Measurements from ENCODE around the gene ZFPM1. TPM values are rescaled to one million over a fixed set of nuclear protein-coding genes. Genes with fewer than 3 reads are reported as not detected.

The ZFPM1 gene
- total and polyA plus RNA-seq, 4 donors = 0.19 to 12.8 (median 5.3) TPM

DNA sequence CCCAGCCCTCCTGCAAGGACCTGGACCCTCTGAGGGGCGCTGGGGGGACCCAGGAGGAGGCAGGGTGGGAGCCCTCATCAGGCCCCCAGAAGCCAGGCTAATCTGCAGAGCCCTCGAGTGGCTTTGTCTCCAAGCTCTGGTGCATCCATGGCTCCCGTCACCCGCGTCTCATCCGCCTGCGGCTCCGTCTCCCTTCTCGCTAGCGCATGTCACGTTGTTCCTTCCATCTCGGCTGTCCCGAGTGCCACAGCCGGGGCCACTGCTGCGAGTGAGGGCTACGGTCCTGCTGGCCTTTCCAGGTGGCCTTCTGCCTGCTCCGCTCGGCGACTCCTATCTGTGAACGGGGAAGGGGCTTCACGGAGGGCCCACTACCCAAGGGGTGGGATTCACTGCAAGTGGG, 53.6 kb downstream of the ZFPM1 start:
- TF ChIP-seq NR2F2 (IDR thresholded peaks at IDR 0.05) (no peak), FOXA2 (IDR thresholded peaks at IDR 0.05) (no peak), HNF4G (IDR thresholded peaks at IDR 0.05) (no peak), JUND (IDR thresholded peaks at IDR 0.05) (no peak), RAD21 (IDR thresholded peaks at IDR 0.05) (no peak), YY1 (IDR thresholded peaks at IDR 0.05) (no peak), FOXA1 (IDR thresholded peaks at IDR 0.05) (no peak), HNF4A (conservative IDR thresholded peaks at IDR 0.05) (no peak), SP1 (IDR thresholded peaks at IDR 0.05) (no peak), GABPA (IDR thresholded peaks at IDR 0.05 in 1 of 2, conservative IDR thresholded peaks at IDR 0.05 in 1 of 2) (no peak)
- TF ChIP-seq, protein P1, sequence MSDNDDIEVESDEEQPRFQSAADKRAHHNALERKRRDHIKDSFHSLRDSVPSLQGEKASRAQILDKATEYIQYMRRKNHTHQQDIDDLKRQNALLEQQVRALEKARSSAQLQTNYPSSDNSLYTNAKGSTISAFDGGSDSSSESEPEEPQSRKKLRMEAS (IDR thresholded peaks at IDR 0.05) = no peak
- TF ChIP-seq, protein P2, sequence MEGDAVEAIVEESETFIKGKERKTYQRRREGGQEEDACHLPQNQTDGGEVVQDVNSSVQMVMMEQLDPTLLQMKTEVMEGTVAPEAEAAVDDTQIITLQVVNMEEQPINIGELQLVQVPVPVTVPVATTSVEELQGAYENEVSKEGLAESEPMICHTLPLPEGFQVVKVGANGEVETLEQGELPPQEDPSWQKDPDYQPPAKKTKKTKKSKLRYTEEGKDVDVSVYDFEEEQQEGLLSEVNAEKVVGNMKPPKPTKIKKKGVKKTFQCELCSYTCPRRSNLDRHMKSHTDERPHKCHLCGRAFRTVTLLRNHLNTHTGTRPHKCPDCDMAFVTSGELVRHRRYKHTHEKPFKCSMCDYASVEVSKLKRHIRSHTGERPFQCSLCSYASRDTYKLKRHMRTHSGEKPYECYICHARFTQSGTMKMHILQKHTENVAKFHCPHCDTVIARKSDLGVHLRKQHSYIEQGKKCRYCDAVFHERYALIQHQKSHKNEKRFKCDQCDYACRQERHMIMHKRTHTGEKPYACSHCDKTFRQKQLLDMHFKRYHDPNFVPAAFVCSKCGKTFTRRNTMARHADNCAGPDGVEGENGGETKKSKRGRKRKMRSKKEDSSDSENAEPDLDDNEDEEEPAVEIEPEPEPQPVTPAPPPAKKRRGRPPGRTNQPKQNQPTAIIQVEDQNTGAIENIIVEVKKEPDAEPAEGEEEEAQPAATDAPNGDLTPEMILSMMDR (IDR thresholded peaks at IDR 0.05; ENCODE audit: low read depth, low read length, missing input control) = no peak
- TF ChIP-seq, protein P3, sequence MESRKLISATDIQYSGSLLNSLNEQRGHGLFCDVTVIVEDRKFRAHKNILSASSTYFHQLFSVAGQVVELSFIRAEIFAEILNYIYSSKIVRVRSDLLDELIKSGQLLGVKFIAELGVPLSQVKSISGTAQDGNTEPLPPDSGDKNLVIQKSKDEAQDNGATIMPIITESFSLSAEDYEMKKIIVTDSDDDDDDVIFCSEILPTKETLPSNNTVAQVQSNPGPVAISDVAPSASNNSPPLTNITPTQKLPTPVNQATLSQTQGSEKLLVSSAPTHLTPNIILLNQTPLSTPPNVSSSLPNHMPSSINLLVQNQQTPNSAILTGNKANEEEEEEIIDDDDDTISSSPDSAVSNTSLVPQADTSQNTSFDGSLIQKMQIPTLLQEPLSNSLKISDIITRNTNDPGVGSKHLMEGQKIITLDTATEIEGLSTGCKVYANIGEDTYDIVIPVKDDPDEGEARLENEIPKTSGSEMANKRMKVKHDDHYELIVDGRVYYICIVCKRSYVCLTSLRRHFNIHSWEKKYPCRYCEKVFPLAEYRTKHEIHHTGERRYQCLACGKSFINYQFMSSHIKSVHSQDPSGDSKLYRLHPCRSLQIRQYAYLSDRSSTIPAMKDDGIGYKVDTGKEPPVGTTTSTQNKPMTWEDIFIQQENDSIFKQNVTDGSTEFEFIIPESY (IDR thresholded peaks at IDR 0.05) = no peak
- TF ChIP-seq, protein P4, sequence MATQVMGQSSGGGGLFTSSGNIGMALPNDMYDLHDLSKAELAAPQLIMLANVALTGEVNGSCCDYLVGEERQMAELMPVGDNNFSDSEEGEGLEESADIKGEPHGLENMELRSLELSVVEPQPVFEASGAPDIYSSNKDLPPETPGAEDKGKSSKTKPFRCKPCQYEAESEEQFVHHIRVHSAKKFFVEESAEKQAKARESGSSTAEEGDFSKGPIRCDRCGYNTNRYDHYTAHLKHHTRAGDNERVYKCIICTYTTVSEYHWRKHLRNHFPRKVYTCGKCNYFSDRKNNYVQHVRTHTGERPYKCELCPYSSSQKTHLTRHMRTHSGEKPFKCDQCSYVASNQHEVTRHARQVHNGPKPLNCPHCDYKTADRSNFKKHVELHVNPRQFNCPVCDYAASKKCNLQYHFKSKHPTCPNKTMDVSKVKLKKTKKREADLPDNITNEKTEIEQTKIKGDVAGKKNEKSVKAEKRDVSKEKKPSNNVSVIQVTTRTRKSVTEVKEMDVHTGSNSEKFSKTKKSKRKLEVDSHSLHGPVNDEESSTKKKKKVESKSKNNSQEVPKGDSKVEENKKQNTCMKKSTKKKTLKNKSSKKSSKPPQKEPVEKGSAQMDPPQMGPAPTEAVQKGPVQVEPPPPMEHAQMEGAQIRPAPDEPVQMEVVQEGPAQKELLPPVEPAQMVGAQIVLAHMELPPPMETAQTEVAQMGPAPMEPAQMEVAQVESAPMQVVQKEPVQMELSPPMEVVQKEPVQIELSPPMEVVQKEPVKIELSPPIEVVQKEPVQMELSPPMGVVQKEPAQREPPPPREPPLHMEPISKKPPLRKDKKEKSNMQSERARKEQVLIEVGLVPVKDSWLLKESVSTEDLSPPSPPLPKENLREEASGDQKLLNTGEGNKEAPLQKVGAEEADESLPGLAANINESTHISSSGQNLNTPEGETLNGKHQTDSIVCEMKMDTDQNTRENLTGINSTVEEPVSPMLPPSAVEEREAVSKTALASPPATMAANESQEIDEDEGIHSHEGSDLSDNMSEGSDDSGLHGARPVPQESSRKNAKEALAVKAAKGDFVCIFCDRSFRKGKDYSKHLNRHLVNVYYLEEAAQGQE (IDR thresholded peaks at IDR 0.05) = no peak
- H3K9ac ChIP-seq (ENCODE audit: low read depth in 1 of 2, low read length in 2 of 2) = no peak overlapping the region
- no peak overlapping the region for H3K27ac ChIP-seq (ENCODE audit: low read depth in 1 of 2, low read length in 2 of 2)
- no peaks in the 10 kb centered on the region for H3K27me3 ChIP-seq (ENCODE audit: control insufficient read depth in 4 of 4, insufficient read depth in 4 of 4, low read length in 3 of 4)
- H3K36me3 ChIP-seq (ENCODE audit: control insufficient read depth in 4 of 4, insufficient read depth in 3 of 4, low read depth in 1 of 4, low read length in 3 of 4) = peaks cover 0 to 6% (median 0%) of the 10 kb centered on the region in 4 donors
- no peak overlapping the region for H3K4me3 ChIP-seq (ENCODE audit: low read depth in 1 of 3, low read length in 3 of 3)
- H3K9me3 ChIP-seq (ENCODE audit: control insufficient read depth in 4 of 4, low read length in 3 of 4) = no peaks in the 10 kb centered on the region
- DNase-seq (ENCODE audit: low spot score) = no peak
- H3K4me1 ChIP-seq (ENCODE audit: control insufficient read depth in 4 of 4, insufficient read depth in 4 of 4, low read length in 3 of 4) = peaks cover 11 to 28% (median 21%) of the 10 kb centered on the region in 4 donors
- WGBS = 98% methylated on average over 21 of the region's 21 CpGs

DNA sequence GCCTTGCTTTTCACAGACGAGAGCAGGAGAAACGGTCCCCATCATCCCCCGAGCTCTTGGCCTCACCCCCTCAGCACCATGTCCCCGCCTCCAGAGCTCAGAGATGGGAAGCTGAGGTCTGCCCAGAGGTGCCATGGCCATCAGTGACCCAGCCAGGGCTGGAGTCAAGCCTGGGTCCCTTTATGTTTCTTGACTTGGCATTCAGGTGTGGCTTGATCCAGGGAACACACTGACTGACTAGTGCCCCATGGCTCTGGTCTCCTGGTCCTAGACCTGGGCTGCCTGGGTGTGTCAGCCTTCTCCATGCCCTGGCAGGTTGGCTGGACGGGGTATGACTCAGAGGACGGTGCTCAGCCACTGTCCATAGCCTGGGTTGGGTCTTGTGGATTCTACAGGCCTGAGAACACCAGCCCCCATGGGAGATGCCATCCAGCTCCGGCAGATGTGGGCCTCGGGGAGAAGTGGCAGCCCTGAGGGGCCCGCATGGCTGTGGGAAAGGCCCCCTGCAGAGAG, 54.2 kb downstream of the ZFPM1 start:
- Histone ChIP-seq H3K36me3 (ENCODE audit: control insufficient read depth in 4 of 4, insufficient read depth in 3 of 4, low read depth in 1 of 4, low read length in 3 of 4) (peaks cover 0 to 6% (median under 1%) of the 10 kb centered on the region in 4 donors), H3K9ac (ENCODE audit: low read depth in 1 of 2, low read length in 2 of 2) (no peak overlapping the region), H3K4me1 (ENCODE audit: control insufficient read depth in 4 of 4, insufficient read depth in 4 of 4, low read length in 3 of 4) (peaks cover 11 to 28% (median 21%) of the 10 kb centered on the region in 4 donors), H3K27ac (ENCODE audit: low read depth in 1 of 2, low read length in 2 of 2) (no peak overlapping the region), H3K4me3 (ENCODE audit: low read depth in 1 of 3, low read length in 3 of 3) (no peak overlapping the region), H3K9me3 (ENCODE audit: control insufficient read depth in 4 of 4, low read length in 3 of 4) (no peaks in the 10 kb centered on the region), H3K27me3 (ENCODE audit: control insufficient read depth in 4 of 4, insufficient read depth in 4 of 4, low read length in 3 of 4) (no peaks in the 10 kb centered on the region)
- WGBS = 96% methylated on average over 9 of the region's 9 CpGs
- DNase-seq (ENCODE audit: low spot score) = no peak
- no peak for TF ChIP-seq RAD21 (IDR thresholded peaks at IDR 0.05)
- TF ChIP-seq NR2F2 (IDR thresholded peaks at IDR 0.05) = no peak
- no peak for TF ChIP-seq GABPA (IDR thresholded peaks at IDR 0.05 in 1 of 2, conservative IDR thresholded peaks at IDR 0.05 in 1 of 2)
- no peak for TF ChIP-seq FOXA1 (IDR thresholded peaks at IDR 0.05)
- TF ChIP-seq FOXA2 (IDR thresholded peaks at IDR 0.05) = no peak
- TF ChIP-seq SP1 (IDR thresholded peaks at IDR 0.05) = no peak
- no peak for TF ChIP-seq TAF1 (conservative IDR thresholded peaks at IDR 0.05)
- TF ChIP-seq, protein P1 (IDR thresholded peaks at IDR 0.05) = no peak
- no peak for TF ChIP-seq EGR1 (IDR thresholded peaks at IDR 0.05; ENCODE audit: low read depth in 2 of 2)
- TF ChIP-seq, protein P2 (IDR thresholded peaks at IDR 0.05; ENCODE audit: low read depth, low read length, missing input control) = no peak
- TF ChIP-seq HNF4A (conservative IDR thresholded peaks at IDR 0.05) = no peak
- TF ChIP-seq, protein P5, sequence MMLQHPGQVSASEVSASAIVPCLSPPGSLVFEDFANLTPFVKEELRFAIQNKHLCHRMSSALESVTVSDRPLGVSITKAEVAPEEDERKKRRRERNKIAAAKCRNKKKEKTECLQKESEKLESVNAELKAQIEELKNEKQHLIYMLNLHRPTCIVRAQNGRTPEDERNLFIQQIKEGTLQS (IDR thresholded peaks at IDR 0.05) = no peak
- TF ChIP-seq RXRA (IDR thresholded peaks at IDR 0.05) = no peak
- TF ChIP-seq, protein P3 (IDR thresholded peaks at IDR 0.05) = no peak
- TF ChIP-seq YY1 (IDR thresholded peaks at IDR 0.05) = no peak

Data from liver (tissue), 9 donors.